ENCODE data around the gene BARHL2. TPM values are rescaled to one million over a fixed set of nuclear protein-coding genes. Genes with fewer than 3 reads are reported as not detected.

BARHL2 gene
- total RNA-seq, 2 donors from 2014 or later = not detected

- ATAC-seq (ENCODE audit: insufficient number of reproducible peaks, low FRiP score, low read depth) = no peak
- Histone ChIP-seq H3K4me1 (ENCODE audit: control insufficient read depth in 1 of 2, low read depth in 2 of 2) (peaks cover 14 to 37% of the 10 kb centered on the region in 2 donors), H3K27ac (no peak overlapping the region), H3K9me3 (no peaks in the 10 kb centered on the region), H3K36me3 (no peaks in the 10 kb centered on the region), H3K27me3 (replicated peaks; ENCODE audit: insufficient read depth) (peaks cover 56% of the 10 kb centered on the region), H3K4me3 (no peak overlapping the region)
- TF ChIP-seq CTCF (IDR thresholded peaks at IDR 0.05) = no peak
- no peak for DNase-seq (ENCODE audit: low spot score)
These were observed 6.2 kb downstream of the BARHL2 start for GRCh38 chr1:90710579-90711536.

GRCh38 chr1:90709535-90709934 lies 7.6 kb downstream of the BARHL2 start:
- Histone ChIP-seq H3K27me3 (replicated peaks; ENCODE audit: insufficient read depth) (peaks cover 53% of the 10 kb centered on the region), H3K4me3 (no peak overlapping the region), H3K4me1 (ENCODE audit: control insufficient read depth in 1 of 2, low read depth in 2 of 2) (peaks cover 15 to 38% of the 10 kb centered on the region in 2 donors), H3K9me3 (no peaks in the 10 kb centered on the region), H3K27ac (no peak overlapping the region), H3K36me3 (no peaks in the 10 kb centered on the region)
- DNase-seq (ENCODE audit: low spot score) (no peak), ATAC-seq (ENCODE audit: insufficient number of reproducible peaks, low FRiP score, low read depth) (no peak)
- TF ChIP-seq CTCF (IDR thresholded peaks at IDR 0.05) = no peak

GRCh38 chr1:90708826-90709225 lies 8.3 kb downstream of the BARHL2 start:
- DNase-seq (ENCODE audit: low spot score) = no peak
- Histone ChIP-seq H3K4me1 (ENCODE audit: control insufficient read depth in 1 of 2, low read depth in 2 of 2) (peaks cover 12 to 36% of the 10 kb centered on the region in 2 donors), H3K4me3 (no peak overlapping the region), H3K27ac (no peak overlapping the region), H3K9me3 (no peaks in the 10 kb centered on the region), H3K36me3 (no peaks in the 10 kb centered on the region), H3K27me3 (replicated peaks; ENCODE audit: insufficient read depth) (peaks cover 46% of the 10 kb centered on the region)
- ATAC-seq (ENCODE audit: insufficient number of reproducible peaks, low FRiP score, low read depth) = no peak
- no peak for TF ChIP-seq CTCF (IDR thresholded peaks at IDR 0.05)

GRCh38 chr1:90708236-90708786 lies 8.8 kb downstream of the BARHL2 start:
- no peaks in the 10 kb centered on the region for H3K9me3 ChIP-seq
- H3K4me3 ChIP-seq = no peak overlapping the region
- no peak for TF ChIP-seq CTCF (IDR thresholded peaks at IDR 0.05)
- peaks cover 44% of the 10 kb centered on the region for H3K27me3 ChIP-seq (replicated peaks; ENCODE audit: insufficient read depth)
- no peak overlapping the region for H3K27ac ChIP-seq
- no peaks in the 10 kb centered on the region for H3K36me3 ChIP-seq
- DNase-seq (ENCODE audit: low spot score) (no peak), ATAC-seq (ENCODE audit: insufficient number of reproducible peaks, low FRiP score, low read depth) (no peak)
- H3K4me1 ChIP-seq (ENCODE audit: control insufficient read depth in 1 of 2, low read depth in 2 of 2) = peaks cover 11 to 31% of the 10 kb centered on the region in 2 donors

- peak overlapping the region; percentile 49 for H3K4me3 ChIP-seq
These were observed 9.8 kb downstream of the BARHL2 start for GRCh38 chr1:90707363-90707710.

More at GRCh38 chr1:90707363-90707710, 9.8 kb downstream of the BARHL2 start:
- no peak for ATAC-seq (ENCODE audit: insufficient number of reproducible peaks, low FRiP score, low read depth)
- Histone ChIP-seq H3K9me3 (no peaks in the 10 kb centered on the region), H3K27me3 (replicated peaks; ENCODE audit: insufficient read depth) (peaks cover 35% of the 10 kb centered on the region), H3K36me3 (no peaks in the 10 kb centered on the region), H3K4me1 (ENCODE audit: control insufficient read depth in 1 of 2, low read depth in 2 of 2) (peaks cover 11 to 30% of the 10 kb centered on the region in 2 donors), H3K27ac (no peak overlapping the region)
- TF ChIP-seq CTCF (IDR thresholded peaks at IDR 0.05) = no peak
- no peak for DNase-seq (ENCODE audit: low spot score)

All from thoracic aorta (tissue), 2 donors.